GM12801 (cell line): Measurements from ENCODE around the gene NDUFV2.

Experiments used
- TF ChIP-seq, protein P1 (sequence below): IDR thresholded peaks from one replicate; pipeline ENCODE4 v1.5.1; 2011; ENCODE audit warnings: control low read depth; ENCODE audit not compliant: insufficient read length; ENCODE audit errors: extremely low read depth

Gene NDUFV2

GRCh38 chr18:9102508-9103375 lies at the start of gene NDUFV2:
Gene NDUFV2 (plus strand): TSS chr18:9102699. CDS start chr18:9102744, 45 bp downstream.
- TF ChIP-seq, protein P1, sequence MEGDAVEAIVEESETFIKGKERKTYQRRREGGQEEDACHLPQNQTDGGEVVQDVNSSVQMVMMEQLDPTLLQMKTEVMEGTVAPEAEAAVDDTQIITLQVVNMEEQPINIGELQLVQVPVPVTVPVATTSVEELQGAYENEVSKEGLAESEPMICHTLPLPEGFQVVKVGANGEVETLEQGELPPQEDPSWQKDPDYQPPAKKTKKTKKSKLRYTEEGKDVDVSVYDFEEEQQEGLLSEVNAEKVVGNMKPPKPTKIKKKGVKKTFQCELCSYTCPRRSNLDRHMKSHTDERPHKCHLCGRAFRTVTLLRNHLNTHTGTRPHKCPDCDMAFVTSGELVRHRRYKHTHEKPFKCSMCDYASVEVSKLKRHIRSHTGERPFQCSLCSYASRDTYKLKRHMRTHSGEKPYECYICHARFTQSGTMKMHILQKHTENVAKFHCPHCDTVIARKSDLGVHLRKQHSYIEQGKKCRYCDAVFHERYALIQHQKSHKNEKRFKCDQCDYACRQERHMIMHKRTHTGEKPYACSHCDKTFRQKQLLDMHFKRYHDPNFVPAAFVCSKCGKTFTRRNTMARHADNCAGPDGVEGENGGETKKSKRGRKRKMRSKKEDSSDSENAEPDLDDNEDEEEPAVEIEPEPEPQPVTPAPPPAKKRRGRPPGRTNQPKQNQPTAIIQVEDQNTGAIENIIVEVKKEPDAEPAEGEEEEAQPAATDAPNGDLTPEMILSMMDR = no peak

DNA sequence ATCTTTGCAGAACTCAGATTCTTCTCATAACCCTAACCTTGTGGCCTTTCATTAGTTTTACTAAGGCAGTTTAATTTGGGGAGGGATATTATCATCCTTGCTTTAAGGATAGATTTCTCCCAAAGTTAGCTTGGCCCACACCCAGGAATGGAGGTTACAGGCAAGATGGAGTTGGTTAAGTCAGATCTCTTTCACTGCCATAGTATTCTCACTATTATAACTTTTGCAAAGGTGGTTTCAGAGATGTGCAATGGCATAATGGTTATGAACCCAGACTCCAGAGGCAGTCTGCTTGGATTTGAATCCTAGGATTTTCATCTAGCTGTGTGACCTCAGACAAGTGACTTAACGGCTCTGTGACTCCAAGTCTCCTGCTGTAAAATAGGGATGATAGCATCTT lies 48.7 kb upstream of the NDUFV2 start:
- TF ChIP-seq, protein P1 = no peak

- TF ChIP-seq, protein P1 = no peak
Observed at GRCh38 chr18:9055185-9055584, 47.3 kb upstream of the NDUFV2 start.

- TF ChIP-seq, protein P1 = no peak
Observed at GRCh38 chr18:9055626-9056025, 46.9 kb upstream of the NDUFV2 start.

DNA sequence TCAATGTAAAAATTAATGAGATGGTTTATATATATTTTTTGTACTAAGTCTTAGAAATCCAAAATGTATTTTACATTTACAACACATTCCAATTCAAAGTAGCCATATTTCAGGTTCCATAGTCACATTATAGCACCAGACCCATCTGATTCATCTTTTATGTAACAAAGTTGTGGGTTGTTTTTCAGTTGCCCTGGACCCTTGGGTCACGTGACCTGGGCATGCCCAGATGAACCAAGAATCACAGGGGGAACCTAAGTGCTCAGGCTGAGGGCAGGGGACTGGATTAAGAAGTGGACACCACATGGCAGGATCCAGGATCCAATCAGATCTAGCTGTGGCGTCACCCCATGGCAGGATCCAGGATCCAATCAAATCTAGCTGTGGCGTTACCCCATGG lies 44.9 kb upstream of the NDUFV2 start:
- TF ChIP-seq, protein P1 = no peak

GRCh38 chr18:9058406-9058805 lies 44.1 kb upstream of the NDUFV2 start:
- TF ChIP-seq, protein P1 = no peak

DNA sequence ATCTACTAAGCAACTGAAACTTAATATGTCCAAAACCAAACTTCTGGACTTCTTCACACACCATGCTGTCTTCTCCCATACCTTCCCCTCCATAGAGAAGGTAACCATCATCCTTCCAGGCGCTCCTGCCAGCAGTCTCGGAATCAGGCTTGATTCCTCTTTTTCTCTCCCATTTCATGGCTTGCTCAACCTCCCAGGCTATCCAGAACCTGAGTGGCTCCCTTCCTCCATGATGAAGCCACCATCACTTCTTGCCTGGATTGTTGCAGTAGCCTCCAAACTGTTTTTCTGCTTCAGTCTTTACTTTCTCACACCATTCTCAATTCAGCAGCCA lies 40.1 kb upstream of the NDUFV2 start:
- TF ChIP-seq, protein P1 = no peak

DNA sequence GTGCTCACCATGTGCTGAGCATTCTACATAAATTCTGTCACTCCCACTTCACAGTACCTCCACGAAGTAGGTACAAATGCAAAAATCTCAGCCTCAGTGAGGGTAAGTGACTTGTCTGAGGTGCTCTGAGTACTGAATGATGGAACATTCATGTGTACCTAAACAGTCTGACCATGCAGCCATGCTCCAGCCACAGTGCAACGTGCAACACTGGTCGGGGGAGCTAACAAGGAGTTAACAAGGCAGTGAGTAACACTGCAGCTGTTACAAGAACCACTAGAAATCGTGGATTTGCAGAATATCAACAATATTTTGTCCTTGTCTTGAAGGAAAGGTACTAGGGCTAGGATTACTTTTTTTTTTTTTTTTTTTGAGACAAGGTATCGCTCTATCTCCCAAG lies 36.6 kb upstream of the NDUFV2 start:
- TF ChIP-seq, protein P1 = no peak
